ENCODE data around the gene METRNL. TPM values are rescaled to one million over a fixed set of nuclear protein-coding genes. Genes with fewer than 3 reads are reported as not detected.

The METRNL gene
- total RNA-seq, 4 donors from 2014 or later, result 25.0 to 44.4 (median 35.8) TPM

- intact Hi-C loops (cut with DNase I; ENCODE audit: low total_unique reads), result no loop called here
- Histone ChIP-seq H3K36me3 (no peaks in the 10 kb centered on the region), H3K27ac (no peak overlapping the region), H3K9me3 (no peaks in the 10 kb centered on the region), H3K4me3 (no peak overlapping the region), H3K4me1 (peaks cover 0 to 20% of the 10 kb centered on the region in 2 donors), H3K27me3 (no peaks in the 10 kb centered on the region)
- no peak for TF ChIP-seq CTCF (IDR thresholded peaks at IDR 0.05)
- no peak for TF ChIP-seq POLR2A (IDR thresholded peaks at IDR 0.05)
- DNase-seq, result no peak
Measured at GRCh38 chr17:83094291-83094690, 14.9 kb downstream of the METRNL start.

- intact Hi-C loops (cut with DNase I; ENCODE audit: low total_unique reads), result no loop called here
- Histone ChIP-seq H3K27ac (no peak overlapping the region), H3K4me3 (no peak overlapping the region), H3K4me1 (peaks cover 0 to 27% of the 10 kb centered on the region in 2 donors), H3K9me3 (no peaks in the 10 kb centered on the region), H3K36me3 (no peaks in the 10 kb centered on the region), H3K27me3 (peaks cover 0 to 7% of the 10 kb centered on the region in 2 donors)
- TF ChIP-seq CTCF (IDR thresholded peaks at IDR 0.05), result no peak
- TF ChIP-seq POLR2A (IDR thresholded peaks at IDR 0.05), result no peak
- no peak for DNase-seq
Measured at GRCh38 chr17:83095016-83095415, 15.6 kb downstream of the METRNL start.

- peaks cover 0 to 32% of the 10 kb centered on the region in 2 donors for H3K4me1 ChIP-seq
- DNase-seq, result no peak
- no peak overlapping the region for H3K4me3 ChIP-seq
- H3K36me3 ChIP-seq, result no peaks in the 10 kb centered on the region
- intact Hi-C loops (cut with DNase I; ENCODE audit: low total_unique reads), result no loop called here
- TF ChIP-seq POLR2A (IDR thresholded peaks at IDR 0.05) (no peak), CTCF (IDR thresholded peaks at IDR 0.05) (no peak)
- H3K27ac ChIP-seq, result no peak overlapping the region
- peaks cover 0 to 11% of the 10 kb centered on the region in 2 donors for H3K27me3 ChIP-seq
- no peaks in the 10 kb centered on the region for H3K9me3 ChIP-seq
Measured at GRCh38 chr17:83096401-83097224, 17.2 kb downstream of the METRNL start.

- Histone ChIP-seq H3K27ac (no peak overlapping the region), H3K27me3 (peaks cover 0 to 11% of the 10 kb centered on the region in 2 donors), H3K9me3 (no peaks in the 10 kb centered on the region), H3K36me3 (no peaks in the 10 kb centered on the region), H3K4me1 (peaks cover 0 to 34% of the 10 kb centered on the region in 2 donors), H3K4me3 (no peak overlapping the region)
- intact Hi-C loops (cut with DNase I; ENCODE audit: low total_unique reads), result no loop called here
- no peak for TF ChIP-seq POLR2A (IDR thresholded peaks at IDR 0.05)
- TF ChIP-seq CTCF (IDR thresholded peaks at IDR 0.05), result no peak
- DNase-seq, result no peak
Measured at GRCh38 chr17:83097831-83098230, 18.4 kb downstream of the METRNL start.

GRCh38 chr17:83098241-83099085 lies 19.1 kb downstream of the METRNL start:
- Histone ChIP-seq H3K27me3 (peaks cover 0 to 11% of the 10 kb centered on the region in 2 donors), H3K27ac (no peak overlapping the region), H3K4me1 (peaks cover 0 to 34% of the 10 kb centered on the region in 2 donors), H3K36me3 (no peaks in the 10 kb centered on the region), H3K4me3 (no peak overlapping the region), H3K9me3 (no peaks in the 10 kb centered on the region)
- no peak for DNase-seq
- TF ChIP-seq POLR2A (IDR thresholded peaks at IDR 0.05) (no peak), CTCF (IDR thresholded peaks at IDR 0.05) (no peak)
- intact Hi-C loops (cut with DNase I; ENCODE audit: low total_unique reads), result no loop called here

All from uterus (tissue), 4 donors.